Fibroblast of villous mesenchyme (primary cell): ENCODE results near the gene SSC5D. TPM values are rescaled to one million over a fixed set of nuclear protein-coding genes. Genes with fewer than 3 reads are reported as not detected.

Source experiments
- DNase-seq: peaks from one replicate; pipeline ENCODE4 v3.0.0-alpha.2; 2010; ENCODE audit warnings: low read depth
- H3K4me3 ChIP-seq: 2 replicates; pipeline ENCODE4 v1.5.1; 2011; ENCODE audit warnings: low read depth, mild to moderate bottlenecking, low read length
- CTCF ChIP-seq: IDR thresholded peaks from 2 replicates; pipeline ENCODE4 v1.5.1; 2012; ENCODE audit warnings: low read depth, mild to moderate bottlenecking, low read length; ENCODE audit not compliant: insufficient read depth
- total RNA-seq: library from RNA; depleted of rRNA; stranded (reverse); fragments of >200 nt; gene quantifications from 2 replicates; pipeline ENCODE4 v1.2.3, GENCODE V29; 2012

Gene SSC5D
- total RNA-seq, 1 donor = 21.2 TPM

GRCh38 chr19:55516878-55517620, 28.8 kb downstream of the SSC5D start:
- H3K4me3 ChIP-seq = peak overlapping the region; percentile 43
- TF ChIP-seq CTCF = peak; percentile 90
- peak; percentile 93 for DNase-seq

GRCh38 chr19:55519451-55520311, 31.4 kb downstream of the SSC5D start:
- peak; percentile 51 for DNase-seq
- TF ChIP-seq CTCF = no peak
- H3K4me3 ChIP-seq = no peak overlapping the region

GRCh38 chr19:55520691-55521292, 32.6 kb downstream of the SSC5D start:
- no peak for DNase-seq
- no peak overlapping the region for H3K4me3 ChIP-seq
- TF ChIP-seq CTCF = no peak

- H3K4me3 ChIP-seq = no peak overlapping the region
- DNase-seq = no peak
- no peak for TF ChIP-seq CTCF
Measured at GRCh38 chr19:55525289-55526101, 37.3 kb downstream of the SSC5D start.

GRCh38 chr19:55526216-55527196, 38.3 kb downstream of the SSC5D start:
- no peak overlapping the region for H3K4me3 ChIP-seq
- TF ChIP-seq CTCF = no peak
- DNase-seq = peak; percentile 64
